ENCODE results near the gene PLA2G4D.

Gene PLA2G4D

GRCh38 chr15:42038401-42038800, 56.0 kb downstream of the PLA2G4D start:
- H3K9ac ChIP-seq (ENCODE audit: low read length) = no peak overlapping the region
- H3F3A ChIP-seq (ENCODE audit: insufficient read depth) = no peaks in the 10 kb centered on the region
- no peak overlapping the region for H2AFZ ChIP-seq (ENCODE audit: low read depth, low read length, severe bottlenecking)
- no peak overlapping the region for H3K4me2 ChIP-seq (ENCODE audit: low read depth, low read length, poor library complexity, severe bottlenecking)
- no peaks in the 10 kb centered on the region for H3K79me2 ChIP-seq (ENCODE audit: insufficient read depth, low read length)
- no peaks in the 10 kb centered on the region for H3K36me3 ChIP-seq (ENCODE audit: low read length)
- no peaks in the 10 kb centered on the region for H3K9me2 ChIP-seq (replicated peaks; ENCODE audit: insufficient read depth, low read length)
- no peak overlapping the region for H3K27ac ChIP-seq (ENCODE audit: low read depth, low read length)
- H3K27me3 ChIP-seq (ENCODE audit: low read length) = no peaks in the 10 kb centered on the region
- no peak overlapping the region for H3K4me3 ChIP-seq (ENCODE audit: insufficient read depth, low read length, poor library complexity, severe bottlenecking)
- no peaks in the 10 kb centered on the region for H4K20me1 ChIP-seq (ENCODE audit: low read depth, low read length)
- TF ChIP-seq EZH2phosphoT487 (conservative IDR thresholded peaks at IDR 0.05; ENCODE audit: low read length) (no peak), CTCF (IDR thresholded peaks at IDR 0.05; ENCODE audit: insufficient read depth, low read length, poor library complexity, severe bottlenecking) (no peak)
- no peaks in the 10 kb centered on the region for H3K9me3 ChIP-seq (ENCODE audit: insufficient read depth, low read length)

GRCh38 chr15:42037656-42038055, 56.7 kb downstream of the PLA2G4D start:
- no peak overlapping the region for H3K9ac ChIP-seq (ENCODE audit: low read length)
- H3K36me3 ChIP-seq (ENCODE audit: low read length) = no peaks in the 10 kb centered on the region
- no peak overlapping the region for H3K4me3 ChIP-seq (ENCODE audit: insufficient read depth, low read length, poor library complexity, severe bottlenecking)
- H3K79me2 ChIP-seq (ENCODE audit: insufficient read depth, low read length) = no peaks in the 10 kb centered on the region
- H3K4me2 ChIP-seq (ENCODE audit: low read depth, low read length, poor library complexity, severe bottlenecking) = no peak overlapping the region
- no peaks in the 10 kb centered on the region for H4K20me1 ChIP-seq (ENCODE audit: low read depth, low read length)
- no peak overlapping the region for H2AFZ ChIP-seq (ENCODE audit: low read depth, low read length, severe bottlenecking)
- H3K27ac ChIP-seq (ENCODE audit: low read depth, low read length) = no peak overlapping the region
- no peaks in the 10 kb centered on the region for H3K9me2 ChIP-seq (replicated peaks; ENCODE audit: insufficient read depth, low read length)
- H3K27me3 ChIP-seq (ENCODE audit: low read length) = no peaks in the 10 kb centered on the region
- H3K9me3 ChIP-seq (ENCODE audit: insufficient read depth, low read length) = no peaks in the 10 kb centered on the region
- TF ChIP-seq CTCF (IDR thresholded peaks at IDR 0.05; ENCODE audit: insufficient read depth, low read length, poor library complexity, severe bottlenecking) = no peak
- TF ChIP-seq EZH2phosphoT487 (conservative IDR thresholded peaks at IDR 0.05; ENCODE audit: low read length) = no peak
- H3F3A ChIP-seq (ENCODE audit: insufficient read depth) = no peaks in the 10 kb centered on the region

- Histone ChIP-seq H3K9me2 (replicated peaks; ENCODE audit: insufficient read depth, low read length) (no peaks in the 10 kb centered on the region), H3K27me3 (ENCODE audit: low read length) (no peaks in the 10 kb centered on the region), H3K27ac (ENCODE audit: low read depth, low read length) (no peak overlapping the region), H3K9me3 (ENCODE audit: insufficient read depth, low read length) (no peaks in the 10 kb centered on the region), H3K79me2 (ENCODE audit: insufficient read depth, low read length) (no peaks in the 10 kb centered on the region), H3K36me3 (ENCODE audit: low read length) (no peaks in the 10 kb centered on the region), H4K20me1 (ENCODE audit: low read depth, low read length) (no peaks in the 10 kb centered on the region), H2AFZ (ENCODE audit: low read depth, low read length, severe bottlenecking) (no peak overlapping the region), H3K9ac (ENCODE audit: low read length) (no peak overlapping the region), H3F3A (ENCODE audit: insufficient read depth) (no peaks in the 10 kb centered on the region), H3K4me2 (ENCODE audit: low read depth, low read length, poor library complexity, severe bottlenecking) (no peak overlapping the region), H3K4me3 (ENCODE audit: insufficient read depth, low read length, poor library complexity, severe bottlenecking) (no peak overlapping the region)
- TF ChIP-seq CTCF (IDR thresholded peaks at IDR 0.05; ENCODE audit: insufficient read depth, low read length, poor library complexity, severe bottlenecking) = no peak
- no peak for TF ChIP-seq EZH2phosphoT487 (conservative IDR thresholded peaks at IDR 0.05; ENCODE audit: low read length)
Measured at GRCh38 chr15:42036966-42037365, 57.4 kb downstream of the PLA2G4D start.
